Stimulated activated CD8-positive, alpha-beta memory T cell treated with anti-CD3 and anti-CD28 coated beads, Interleukin-2, amount 100 ng/mL, for 48 hours (primary cell): ENCODE measurements around the gene SMIM45.

Experiments
- DNase-seq, 2 donors: peaks; one replicate each; pipeline ENCODE4 v3.0.0-alpha.2; 2020; ENCODE audit warnings: low read depth in 2 of 2

The SMIM45 gene

GRCh38 chr22:41915786-41916493 lies 36.0 kb upstream of the SMIM45 start:
- no peak for DNase-seq

- no peak for DNase-seq
Measured at GRCh38 chr22:41916745-41917358, 35.1 kb upstream of the SMIM45 start.

GRCh38 chr22:41917375-41917902 lies 34.5 kb upstream of the SMIM45 start:
- DNase-seq, result no peak

- DNase-seq, result no peak
Measured at GRCh38 chr22:41917903-41918791, 33.8 kb upstream of the SMIM45 start.

- DNase-seq, result no peak
Measured at GRCh38 chr22:41919357-41920224, 32.4 kb upstream of the SMIM45 start.

- DNase-seq, result no peak
Measured at GRCh38 chr22:41920271-41920976, 31.5 kb upstream of the SMIM45 start.

- DNase-seq, result no peak
Measured at GRCh38 chr22:41922328-41922727, 29.6 kb upstream of the SMIM45 start.

- DNase-seq, result no peak
Measured at GRCh38 chr22:41922940-41923594, 28.9 kb upstream of the SMIM45 start.

- DNase-seq, result no peak
Measured at GRCh38 chr22:41923595-41924276, 28.2 kb upstream of the SMIM45 start.

GRCh38 chr22:41925783-41926460 lies 26.0 kb upstream of the SMIM45 start:
- peak; percentile 73 to 74 for DNase-seq

GRCh38 chr22:41927813-41928212 lies 24.1 kb upstream of the SMIM45 start:
- DNase-seq, result no peak

- DNase-seq, result no peak
Measured at GRCh38 chr22:41928593-41929417, 23.1 kb upstream of the SMIM45 start.

- DNase-seq, result no peak
Measured at GRCh38 chr22:41929418-41929810, 22.5 kb upstream of the SMIM45 start.

- DNase-seq, result no peak
Measured at GRCh38 chr22:41931701-41932269, 20.2 kb upstream of the SMIM45 start.

- DNase-seq, result no peak
Measured at GRCh38 chr22:41932353-41932752, 19.6 kb upstream of the SMIM45 start.

- no peak for DNase-seq
Measured at GRCh38 chr22:41933411-41934177, 18.4 kb upstream of the SMIM45 start.
